CD14-positive monocyte (primary cell): Measurements from ENCODE around the gene UBE2I. TPM values are rescaled to one million over a fixed set of nuclear protein-coding genes. Genes with fewer than 3 reads are reported as not detected.

Experiments
- DNase-seq, 3 donors: peaks; one replicate each; pipeline ENCODE4 v3.0.0-alpha.2; 2011 to 2022
- H2AFZ ChIP-seq: 2 replicates; pipeline ENCODE4 v1.6.0; 2012; ENCODE audit warnings: mild to moderate bottlenecking, low read depth, low read length, inconsistent platforms; ENCODE audit not compliant: insufficient read depth, poor library complexity, severe bottlenecking
- H3K27ac ChIP-seq, 2 donors: 1 replicate in 1 of 2; 2 replicates in 1 of 2; pipeline ENCODE4 v1.5.1; 2012 to 2013; ENCODE audit warnings: low read length in 2 of 2, control low read depth in 1 of 2, inconsistent platforms in 1 of 2, low read depth in 1 of 2, mild to moderate bottlenecking in 1 of 2
- H3K27me3 ChIP-seq, 2 donors: one replicate each; pipeline versions ENCODE4 v1.6.0 to v1.6.1; 2011 to 2013; ENCODE audit warnings: low read length in 2 of 2; ENCODE audit not compliant: control insufficient read depth in 2 of 2, insufficient read depth in 2 of 2
- H3K36me3 ChIP-seq, 2 donors: replicated peaks in 1 of 2; 1 replicate in 1 of 2; 2 replicates in 1 of 2; pipeline versions ENCODE4 v1.5.1 to v1.6.1; 2012 to 2013; ENCODE audit warnings: low read length in 2 of 2, control low read depth in 1 of 2, inconsistent platforms in 1 of 2, mild to moderate bottlenecking in 1 of 2; ENCODE audit not compliant: insufficient read depth in 2 of 2, control insufficient read depth in 1 of 2
- H3K4me1 ChIP-seq, 2 donors: 1 replicate in 1 of 2; 2 replicates in 1 of 2; pipeline versions ENCODE4 v1.5.1 to v1.6.1; 2012 to 2013; ENCODE audit warnings: low read length in 2 of 2, control low read depth in 1 of 2, inconsistent platforms in 1 of 2, mild to moderate bottlenecking in 1 of 2, moderate library complexity in 1 of 2; ENCODE audit not compliant: insufficient read depth in 2 of 2, control insufficient read depth in 1 of 2
- H3K4me2 ChIP-seq: replicated peaks from 2 replicates; pipeline ENCODE3; 2012; ENCODE audit warnings: low read length, moderate library complexity, mild to moderate bottlenecking; ENCODE audit not compliant: poor library complexity, severe bottlenecking; ENCODE audit errors: extremely low read depth
- H3K4me3 ChIP-seq, 3 experiments: fragments of 200-600 bp in 1 of 3; sonication (generic) in 1 of 3; replicated peaks in 1 of 3; 1 replicate in 2 of 3; 2 replicates in 1 of 3; pipeline ENCODE4 v1.5.1; 2011 to 2013; ENCODE audit warnings: low read length in 3 of 3, mild to moderate bottlenecking in 3 of 3, control low read depth in 2 of 3, low read depth in 2 of 3, inconsistent platforms in 1 of 3, moderate library complexity in 1 of 3
- H3K79me2 ChIP-seq: 2 replicates; pipeline ENCODE4 v1.6.0; 2012; ENCODE audit warnings: mild to moderate bottlenecking, control low read depth, inconsistent platforms, low read length, moderate library complexity; ENCODE audit not compliant: insufficient read depth
- H3K9ac ChIP-seq: 2 replicates; pipeline ENCODE4 v1.6.0; 2017; ENCODE audit warnings: low read length, mild to moderate bottlenecking; ENCODE audit not compliant: insufficient read depth, poor library complexity, severe bottlenecking
- H3K9me3 ChIP-seq, 2 donors: replicated peaks in 1 of 2; 1 replicate in 1 of 2; 2 replicates in 1 of 2; pipeline versions ENCODE4 v1.5.1 to v1.6.1; 2012 to 2013; ENCODE audit warnings: low read length in 2 of 2, control low read depth in 1 of 2; ENCODE audit not compliant: control insufficient read depth in 1 of 2, insufficient read depth in 1 of 2
- H4K20me1 ChIP-seq: 2 replicates; pipeline ENCODE4 v1.6.0; 2012; ENCODE audit warnings: mild to moderate bottlenecking, low read length, control low read depth, moderate library complexity; ENCODE audit not compliant: insufficient read depth
- H3K27ac Mint-ChIP-seq, 7 donors: one replicate each; pipeline ENCODE4 v1.8.0; 2020; ENCODE audit warnings: mild to moderate bottlenecking in 7 of 7, mixed read lengths in 7 of 7, moderate library complexity in 6 of 7, inconsistent platforms in 2 of 7
- H3K27me3 Mint-ChIP-seq, 3 donors: one replicate each; pipeline ENCODE4 v1.8.0; 2021 to 2022; ENCODE audit warnings: low read depth in 3 of 3, mild to moderate bottlenecking in 3 of 3, mixed read lengths in 3 of 3, moderate library complexity in 3 of 3, inconsistent platforms in 1 of 3
- H3K36me3 Mint-ChIP-seq, 2 donors: one replicate each; pipeline ENCODE4 v1.8.0; 2020; ENCODE audit warnings: mixed read lengths in 2 of 2, inconsistent platforms in 1 of 2, mild to moderate bottlenecking in 1 of 2
- H3K4me1 Mint-ChIP-seq: one replicate; pipeline ENCODE4 v1.8.0; 2020; ENCODE audit warnings: mild to moderate bottlenecking, mixed read lengths
- H3K4me3 Mint-ChIP-seq, 2 donors: one replicate each; pipeline ENCODE4 v1.8.0; 2020; ENCODE audit warnings: mild to moderate bottlenecking in 2 of 2, mixed read lengths in 2 of 2, moderate library complexity in 1 of 2
- H3K9me3 Mint-ChIP-seq, 7 donors: one replicate each; pipeline ENCODE4 v1.8.0; 2020 to 2022; ENCODE audit warnings: mixed read lengths in 7 of 7, mild to moderate bottlenecking in 6 of 7, moderate library complexity in 6 of 7, inconsistent platforms in 2 of 7
- WGBS: methylation state at CpG from one replicate; pipeline ENCODE4 v1.1.5; 2013; ENCODE audit warnings: missing lambda C conversion rate; ENCODE audit not compliant: insufficient coverage; 5-methylcytosine and 5-hydroxymethylcytosine counted together
- intact Hi-C, 2 donors: fragments of 100-400 bp; cut with micrococcal nuclease; formaldehyde crosslinking; loops; one replicate each; pipeline versions ENCODE4 v1.15.0 to v1.15.1; 2023
- polyA plus RNA-seq, 3 donors: library from polyadenylated mRNA; depleted of rRNA in 1 of 3; unstranded in 2 of 3; stranded (reverse) in 1 of 3; fragments of 300-500 nt in 2 of 3; fragments of >200 nt in 1 of 3; fragmentation: Illumina TruSeq in 2 of 3; gene quantifications; 1 replicate in 2 of 3; 2 replicates in 1 of 3; pipeline ENCODE4 v1.2.3, GENCODE V29; 2012 to 2021
- TF ChIP-seq, protein P1 (sequence below): fragments of 200-600 bp; IDR thresholded peaks from one replicate; pipeline ENCODE4 v1.8.0; 2022; ENCODE audit warnings: antibody characterized with exemption, mild to moderate bottlenecking

The UBE2I gene
- polyA plus RNA-seq, 3 donors = 76.8 to 112 (median 88.8) TPM

DNA sequence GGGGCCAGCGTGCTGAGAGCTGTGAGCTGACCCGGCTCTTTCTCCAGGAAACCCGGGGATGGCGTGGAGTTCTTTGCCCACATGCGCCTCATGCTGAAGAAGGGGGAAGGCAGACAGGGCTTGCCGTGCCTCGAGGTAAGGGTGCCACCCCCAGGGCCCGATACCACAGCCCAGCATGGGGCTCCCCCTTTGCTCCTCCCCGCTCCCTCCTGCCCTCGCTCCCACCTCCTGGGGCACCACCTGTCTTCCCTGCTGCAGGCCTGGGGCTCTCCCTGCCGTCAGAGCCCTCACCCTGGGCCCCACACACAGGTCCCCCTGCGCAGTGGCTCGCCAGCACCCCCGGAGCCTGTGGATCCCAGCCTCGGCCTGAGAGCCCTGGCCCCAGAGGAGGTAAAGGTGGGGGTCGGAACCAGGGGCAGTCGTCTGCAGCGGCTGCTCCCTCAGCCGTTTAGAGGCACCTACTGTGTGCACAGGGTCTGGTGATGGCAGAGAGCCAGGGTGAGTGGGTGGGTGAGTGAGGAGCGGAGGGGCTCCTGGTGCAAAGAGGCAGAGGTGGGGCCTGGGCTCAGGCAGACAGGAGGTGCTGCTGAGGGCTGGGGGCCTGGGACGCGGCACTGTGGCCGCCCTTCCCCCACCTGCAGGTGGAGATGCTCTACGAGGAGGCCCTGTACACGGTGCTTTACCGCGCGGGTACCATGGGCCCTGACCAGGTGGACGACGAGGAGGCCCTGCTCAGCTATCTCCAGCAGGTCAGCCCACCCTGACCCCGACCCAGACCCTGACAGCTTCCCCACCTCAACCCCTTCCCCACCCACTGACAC, 29.6 kb downstream of the UBE2I start:
- no peak overlapping the region for H2AFZ ChIP-seq
- no peak overlapping the region for H3K4me3 ChIP-seq
- H3K27me3 Mint-ChIP-seq = peaks cover 30 to 43% (median 34%) of the 10 kb centered on the region in 3 donors
- TF ChIP-seq, protein P1, sequence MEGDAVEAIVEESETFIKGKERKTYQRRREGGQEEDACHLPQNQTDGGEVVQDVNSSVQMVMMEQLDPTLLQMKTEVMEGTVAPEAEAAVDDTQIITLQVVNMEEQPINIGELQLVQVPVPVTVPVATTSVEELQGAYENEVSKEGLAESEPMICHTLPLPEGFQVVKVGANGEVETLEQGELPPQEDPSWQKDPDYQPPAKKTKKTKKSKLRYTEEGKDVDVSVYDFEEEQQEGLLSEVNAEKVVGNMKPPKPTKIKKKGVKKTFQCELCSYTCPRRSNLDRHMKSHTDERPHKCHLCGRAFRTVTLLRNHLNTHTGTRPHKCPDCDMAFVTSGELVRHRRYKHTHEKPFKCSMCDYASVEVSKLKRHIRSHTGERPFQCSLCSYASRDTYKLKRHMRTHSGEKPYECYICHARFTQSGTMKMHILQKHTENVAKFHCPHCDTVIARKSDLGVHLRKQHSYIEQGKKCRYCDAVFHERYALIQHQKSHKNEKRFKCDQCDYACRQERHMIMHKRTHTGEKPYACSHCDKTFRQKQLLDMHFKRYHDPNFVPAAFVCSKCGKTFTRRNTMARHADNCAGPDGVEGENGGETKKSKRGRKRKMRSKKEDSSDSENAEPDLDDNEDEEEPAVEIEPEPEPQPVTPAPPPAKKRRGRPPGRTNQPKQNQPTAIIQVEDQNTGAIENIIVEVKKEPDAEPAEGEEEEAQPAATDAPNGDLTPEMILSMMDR = no peak
- H3K4me3 Mint-ChIP-seq = no peak overlapping the region
- no peaks in the 10 kb centered on the region for H3K36me3 Mint-ChIP-seq
- intact Hi-C loops = no loop called here
- H3K9me3 Mint-ChIP-seq = peaks cover 0 to 4% (median 0%) of the 10 kb centered on the region in 7 donors
- peaks cover 0 to 11% of the 10 kb centered on the region in 2 donors for H3K9me3 ChIP-seq
- peaks cover 16 to 30% of the 10 kb centered on the region in 2 donors for H3K27me3 ChIP-seq
- H3K4me2 ChIP-seq = no peak overlapping the region
- H4K20me1 ChIP-seq = no peaks in the 10 kb centered on the region
- H3K36me3 ChIP-seq = no peaks in the 10 kb centered on the region
- 84% methylated on average over 27 of the region's 31 CpGs for WGBS
- peaks cover 13% of the 10 kb centered on the region for H3K4me1 Mint-ChIP-seq
- no peak overlapping the region for H3K27ac Mint-ChIP-seq
- H3K9ac ChIP-seq = no peak overlapping the region
- no peaks in the 10 kb centered on the region for H3K79me2 ChIP-seq
- no peak for DNase-seq
- H3K4me1 ChIP-seq = peaks cover 12 to 21% of the 10 kb centered on the region in 2 donors
- no peak overlapping the region for H3K27ac ChIP-seq

- Histone ChIP-seq H3K4me3 (no peak overlapping the region), H3K9me3 (no peaks in the 10 kb centered on the region), H3K79me2 (no peaks in the 10 kb centered on the region), H3K36me3 (no peaks in the 10 kb centered on the region), H3K4me2 (no peak overlapping the region), H2AFZ (no peak overlapping the region), H4K20me1 (no peaks in the 10 kb centered on the region), H3K27me3 (peaks cover 0 to 11% of the 10 kb centered on the region in 2 donors), H3K27ac (no peak overlapping the region), H3K4me1 (peaks cover 12 to 17% of the 10 kb centered on the region in 2 donors), H3K9ac (no peak overlapping the region)
- WGBS = 85% methylated on average over 35 of the region's 36 CpGs
- intact Hi-C loops = no loop called here
- no peak overlapping the region for H3K27ac Mint-ChIP-seq
- H3K27me3 Mint-ChIP-seq = peaks cover 15 to 27% (median 15%) of the 10 kb centered on the region in 3 donors
- no peaks in the 10 kb centered on the region for H3K36me3 Mint-ChIP-seq
- DNase-seq = no peak
- H3K9me3 Mint-ChIP-seq = no peaks in the 10 kb centered on the region
- H3K4me1 Mint-ChIP-seq = peaks cover 12% of the 10 kb centered on the region
- no peak overlapping the region for H3K4me3 Mint-ChIP-seq
- TF ChIP-seq, protein P1 = no peak
These were observed 31.5 kb downstream of the UBE2I start for GRCh38 chr16:1340730-1341494.
